DMS153 (cell line): Measurements from ENCODE around the gene ANO9.

Source experiments
- DNase-seq: peaks from one replicate; lab custom pipeline; 2025; lab: John Stamatoyannopoulos, UW

The ANO9 gene, protein sequence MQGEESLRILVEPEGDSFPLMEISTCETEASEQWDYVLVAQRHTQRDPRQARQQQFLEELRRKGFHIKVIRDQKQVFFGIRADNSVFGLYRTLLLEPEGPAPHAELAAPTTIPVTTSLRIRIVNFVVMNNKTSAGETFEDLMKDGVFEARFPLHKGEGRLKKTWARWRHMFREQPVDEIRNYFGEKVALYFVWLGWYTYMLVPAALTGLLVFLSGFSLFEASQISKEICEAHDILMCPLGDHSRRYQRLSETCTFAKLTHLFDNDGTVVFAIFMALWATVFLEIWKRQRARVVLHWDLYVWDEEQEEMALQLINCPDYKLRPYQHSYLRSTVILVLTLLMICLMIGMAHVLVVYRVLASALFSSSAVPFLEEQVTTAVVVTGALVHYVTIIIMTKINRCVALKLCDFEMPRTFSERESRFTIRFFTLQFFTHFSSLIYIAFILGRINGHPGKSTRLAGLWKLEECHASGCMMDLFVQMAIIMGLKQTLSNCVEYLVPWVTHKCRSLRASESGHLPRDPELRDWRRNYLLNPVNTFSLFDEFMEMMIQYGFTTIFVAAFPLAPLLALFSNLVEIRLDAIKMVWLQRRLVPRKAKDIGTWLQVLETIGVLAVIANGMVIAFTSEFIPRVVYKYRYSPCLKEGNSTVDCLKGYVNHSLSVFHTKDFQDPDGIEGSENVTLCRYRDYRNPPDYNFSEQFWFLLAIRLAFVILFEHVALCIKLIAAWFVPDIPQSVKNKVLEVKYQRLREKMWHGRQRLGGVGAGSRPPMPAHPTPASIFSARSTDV

DNA sequence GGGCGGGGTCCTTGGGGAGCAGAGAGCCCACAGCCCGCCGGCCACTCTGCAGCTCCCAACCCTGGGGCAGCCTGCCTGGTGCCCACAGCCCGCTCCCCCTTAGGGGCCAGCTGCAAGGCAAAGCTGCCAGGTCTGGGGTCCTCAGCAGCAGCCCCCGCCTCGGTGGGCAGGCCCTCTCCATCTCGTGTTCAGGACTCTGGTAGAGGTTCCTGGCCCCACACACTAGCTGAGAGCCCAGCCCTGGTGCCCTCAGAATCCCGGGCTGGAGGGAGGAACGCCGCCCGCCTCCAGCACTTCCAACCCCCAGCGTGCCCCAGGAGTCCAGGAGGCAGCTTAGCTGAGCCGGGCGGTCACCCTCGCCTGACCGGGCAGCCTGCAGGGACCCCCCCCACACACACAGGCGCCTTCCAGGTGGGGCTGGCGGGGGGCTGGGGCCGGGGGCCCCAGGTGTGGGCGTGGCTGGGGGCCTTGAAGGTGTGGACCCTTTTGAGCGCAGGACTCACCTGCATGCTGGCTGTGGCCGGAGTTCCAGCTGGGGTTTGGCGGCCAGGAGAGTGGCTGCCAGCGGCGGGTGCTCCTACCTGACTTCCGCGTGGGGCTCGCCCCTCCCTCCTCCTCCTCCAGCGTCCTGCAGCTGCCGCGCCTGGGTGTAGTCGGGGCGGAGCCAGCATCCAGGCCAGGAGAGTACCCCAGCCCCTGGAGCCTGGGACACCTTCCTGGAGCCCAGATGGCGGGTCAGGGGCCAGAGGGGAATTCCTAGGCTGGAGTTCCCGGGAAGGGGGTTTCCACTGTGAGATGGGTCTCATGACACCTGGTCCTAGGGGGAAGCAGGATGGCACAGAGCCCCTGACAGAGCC is at the start of gene ANO9:
ANO9 (minus strand) TSS at position 594 of the 857 bp plus-strand sequence; CDS start at position 509, 85 bp downstream.
- DNase-seq = peak; percentile 73

GRCh38 chr11:491358-491757 is 49.5 kb upstream of the ANO9 start:
- DNase-seq = no peak

DNA sequence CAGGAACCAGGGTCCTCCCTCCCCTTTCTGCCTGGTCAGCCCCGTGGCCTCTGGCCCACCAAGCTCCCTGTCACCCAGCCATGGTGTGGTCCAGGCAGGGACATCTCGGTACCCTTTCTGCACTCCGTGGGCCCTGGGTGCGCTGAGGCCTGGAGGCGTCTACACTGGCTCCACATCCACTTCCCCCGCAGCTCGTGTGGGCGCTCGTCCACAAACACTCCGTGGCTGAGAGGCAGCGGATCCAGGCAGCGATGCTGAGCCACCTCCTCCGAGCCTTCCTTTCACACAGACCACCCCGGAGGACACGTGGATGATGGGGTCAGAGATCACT is 49.1 kb upstream of the ANO9 start:
- no peak for DNase-seq

DNA sequence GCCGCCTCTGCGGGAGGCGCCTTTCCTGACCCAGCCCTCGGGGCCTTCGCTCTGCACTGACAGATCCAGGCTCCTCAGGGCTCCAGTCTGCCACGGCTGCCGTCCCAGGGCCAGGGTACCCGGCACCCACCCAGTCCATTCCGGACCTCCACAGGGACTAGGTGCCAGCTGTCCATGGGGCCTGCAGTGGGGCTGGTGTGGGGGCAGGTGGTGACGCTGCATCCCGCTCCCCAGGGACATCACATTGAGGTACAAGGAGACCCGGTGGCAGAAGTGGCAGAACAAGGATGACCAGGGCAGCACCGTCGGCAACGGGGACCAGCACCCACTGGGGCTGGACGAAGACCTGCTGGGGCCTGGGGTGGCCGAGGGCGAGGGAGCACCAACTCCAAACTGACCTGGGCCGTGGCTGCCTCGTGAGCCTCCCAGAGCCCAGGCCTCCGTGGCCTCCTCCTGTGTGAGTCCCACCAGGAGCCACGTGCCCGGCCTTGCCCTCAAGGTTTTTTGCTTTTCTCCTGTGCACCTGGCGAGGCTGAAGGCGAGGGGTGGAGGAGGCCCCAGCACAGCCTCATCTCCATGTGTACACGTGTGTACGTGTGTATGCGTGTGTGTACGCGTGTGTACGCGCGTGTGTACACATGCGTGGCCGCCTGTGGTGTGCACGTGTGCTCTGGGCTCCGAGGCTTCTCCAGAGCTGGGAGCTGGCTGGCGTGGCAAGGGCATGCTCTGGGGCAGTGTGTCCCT is 48.5 kb upstream of the ANO9 start:
- DNase-seq = no peak

GRCh38 chr11:489610-490185 is 47.9 kb upstream of the ANO9 start:
- no peak for DNase-seq

GRCh38 chr11:488992-489391 is 47.2 kb upstream of the ANO9 start:
- no peak for DNase-seq

DNA sequence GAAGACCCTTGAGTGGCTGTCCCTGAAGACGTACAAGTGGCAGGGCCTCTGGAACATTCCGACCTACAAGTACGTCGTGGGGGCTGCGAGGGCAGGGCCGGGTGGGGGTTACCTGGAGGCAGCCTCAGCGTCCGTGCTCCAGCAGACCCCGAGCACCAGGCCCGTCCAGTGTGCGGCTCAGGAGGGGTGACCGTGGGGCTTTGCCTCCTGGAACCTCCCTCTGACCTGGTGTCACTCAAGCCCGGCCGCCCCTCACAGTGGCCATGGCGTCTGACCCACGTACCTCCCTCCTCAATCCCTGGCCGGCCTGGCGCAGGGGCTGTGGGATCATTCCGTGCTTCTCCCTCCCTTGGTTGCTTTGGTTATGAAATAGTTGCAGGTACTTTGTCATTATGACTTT is 46.8 kb upstream of the ANO9 start:
- no peak for DNase-seq

DNA sequence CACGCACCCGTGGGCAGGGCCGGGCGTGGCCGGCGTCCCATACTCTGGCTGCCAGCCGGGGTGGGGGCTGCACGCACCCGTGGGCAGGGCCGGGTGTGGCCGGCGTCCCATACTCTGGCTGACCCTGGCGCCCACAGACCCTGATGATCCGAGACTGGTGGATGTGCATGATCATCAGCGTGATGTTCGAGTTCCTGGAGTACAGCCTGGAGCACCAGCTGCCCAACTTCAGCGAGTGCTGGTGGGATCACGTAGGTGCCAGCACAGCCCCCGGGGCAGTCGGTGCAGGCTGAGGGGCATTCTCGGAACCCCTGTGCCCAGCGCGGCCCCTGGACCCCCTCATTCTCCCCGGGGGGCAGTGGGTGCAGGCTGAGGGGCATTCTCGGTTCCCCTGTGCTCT is 46.3 kb upstream of the ANO9 start:
- DNase-seq = no peak

DNA sequence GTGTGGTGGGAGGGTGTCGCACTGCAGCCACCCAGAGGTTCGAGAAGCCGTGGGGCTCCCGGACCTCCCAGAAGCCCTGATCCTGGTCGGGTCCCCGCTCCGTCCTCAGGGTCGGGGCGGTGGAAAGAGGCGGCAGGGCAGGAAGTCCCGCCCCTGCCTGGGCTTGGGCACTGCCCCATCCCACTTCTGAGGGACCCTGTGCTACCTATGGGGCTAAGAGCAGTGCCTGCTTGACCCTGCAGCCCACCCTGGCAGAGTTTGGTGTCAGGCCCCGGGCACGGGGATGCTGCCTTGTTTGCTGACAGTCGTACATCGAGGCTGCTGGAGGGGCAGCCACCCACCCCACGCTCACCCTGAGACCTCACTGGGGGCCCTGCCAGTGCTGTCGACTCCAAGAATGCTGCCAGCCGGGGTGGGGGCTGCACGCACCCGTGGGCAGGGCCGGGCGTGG is 45.8 kb upstream of the ANO9 start:
- no peak for DNase-seq

GRCh38 chr11:486189-486588 is 44.4 kb upstream of the ANO9 start:
- DNase-seq = no peak

DNA sequence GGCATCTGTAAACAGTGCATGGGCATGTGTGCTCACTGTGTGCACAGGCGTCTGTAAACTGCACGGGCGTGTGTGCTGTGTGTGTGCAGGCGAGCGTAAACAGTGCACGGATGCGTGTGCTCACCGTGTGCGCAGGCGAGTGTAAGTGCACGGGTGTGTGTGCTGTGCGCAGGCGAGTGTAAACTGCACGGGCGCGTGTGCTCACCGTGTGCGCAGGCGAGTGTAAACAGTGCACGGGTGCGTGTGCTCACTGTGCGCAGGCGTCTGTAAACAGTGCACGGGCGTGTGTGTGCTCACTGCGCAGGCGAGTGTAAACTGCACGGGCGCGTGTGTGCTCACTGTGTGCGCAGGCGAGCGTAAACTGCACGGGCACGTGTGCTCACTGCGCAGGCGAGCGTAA is 42.8 kb upstream of the ANO9 start:
- no peak for DNase-seq

GRCh38 chr11:479311-479710 is 37.5 kb upstream of the ANO9 start:
- no peak for DNase-seq

DNA sequence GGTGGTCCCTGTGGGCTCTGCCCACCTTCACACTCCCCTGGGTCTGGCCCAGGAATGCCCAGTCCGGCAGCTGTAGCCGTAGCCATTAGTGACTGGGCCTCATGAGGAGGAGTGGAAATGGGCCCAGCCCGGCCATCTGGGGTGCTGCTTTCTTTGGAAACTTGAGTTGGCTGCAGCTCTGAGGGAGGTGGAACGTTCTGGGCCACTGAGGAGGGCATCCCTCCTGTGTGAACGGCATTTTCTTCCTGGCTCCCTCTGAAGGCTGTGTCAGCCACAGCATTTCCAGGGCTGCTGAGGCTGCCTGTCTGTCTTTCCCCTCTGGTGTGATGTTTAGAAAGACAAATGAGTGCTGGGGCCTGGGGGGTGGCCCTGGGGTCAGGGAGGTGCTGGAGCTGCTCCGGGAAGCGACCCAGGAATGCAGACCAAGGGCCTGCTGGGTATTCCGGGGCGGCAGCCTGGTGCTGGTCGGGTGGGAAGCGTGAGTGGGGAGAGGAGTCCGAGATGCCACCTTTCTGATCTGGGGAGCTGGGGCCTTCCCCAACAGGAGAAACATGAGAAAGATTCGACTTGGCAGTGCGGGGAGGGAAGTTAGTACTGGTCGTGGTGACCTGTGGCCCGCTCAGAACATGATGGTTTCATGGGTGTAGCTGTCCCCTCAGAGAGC is 35.4 kb upstream of the ANO9 start:
- no peak for DNase-seq

- DNase-seq = no peak
These were observed 34.6 kb upstream of the ANO9 start for GRCh38 chr11:476416-476815.

DNA sequence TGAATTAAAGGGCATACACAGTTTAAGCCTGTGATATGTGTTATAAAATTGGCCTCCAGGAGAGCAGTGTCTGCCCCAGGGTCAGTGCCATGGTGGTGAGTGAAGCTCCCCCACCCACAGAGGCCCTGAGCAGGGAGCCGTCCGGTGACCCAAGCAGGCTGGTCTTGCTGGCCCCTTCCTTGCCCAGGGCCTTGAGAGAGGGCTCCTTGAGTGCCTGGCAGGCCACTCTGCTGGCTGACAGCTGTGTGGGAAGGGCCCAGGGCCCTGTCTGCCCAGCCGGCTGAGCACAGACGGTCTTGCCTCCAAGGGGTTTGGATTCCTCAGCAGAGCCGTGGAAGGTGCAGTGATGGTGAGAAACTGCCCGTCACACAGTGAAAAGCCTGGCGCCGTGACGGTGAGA is 34.1 kb upstream of the ANO9 start:
- DNase-seq = no peak

- no peak for DNase-seq
These were observed 33.2 kb upstream of the ANO9 start for GRCh38 chr11:474914-475506.

GRCh38 chr11:473962-474785 is 32.4 kb upstream of the ANO9 start:
- DNase-seq = no peak

DNA sequence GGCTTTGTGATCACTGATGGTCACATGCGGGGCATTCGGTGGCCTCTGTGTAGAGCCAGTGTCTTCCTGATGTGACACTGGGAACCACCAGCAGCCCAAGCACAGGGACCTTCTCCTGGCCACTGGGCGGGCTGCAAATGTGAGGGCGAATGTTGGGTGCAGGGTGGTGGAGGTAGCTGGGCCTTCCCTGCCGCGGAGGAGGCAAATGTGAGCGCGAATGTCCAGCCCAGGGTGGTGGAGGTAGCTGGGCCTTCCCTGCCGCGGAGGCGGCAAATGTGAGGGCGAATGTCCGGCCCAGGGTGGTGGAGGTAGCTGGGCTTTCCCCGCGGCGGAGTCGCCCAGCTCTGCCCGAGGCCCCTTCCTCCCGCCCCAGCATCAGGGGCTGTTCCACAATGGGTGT is 31.6 kb upstream of the ANO9 start:
- no peak for DNase-seq

GRCh38 chr11:472816-473215 is 31.0 kb upstream of the ANO9 start:
- DNase-seq = no peak

DNA sequence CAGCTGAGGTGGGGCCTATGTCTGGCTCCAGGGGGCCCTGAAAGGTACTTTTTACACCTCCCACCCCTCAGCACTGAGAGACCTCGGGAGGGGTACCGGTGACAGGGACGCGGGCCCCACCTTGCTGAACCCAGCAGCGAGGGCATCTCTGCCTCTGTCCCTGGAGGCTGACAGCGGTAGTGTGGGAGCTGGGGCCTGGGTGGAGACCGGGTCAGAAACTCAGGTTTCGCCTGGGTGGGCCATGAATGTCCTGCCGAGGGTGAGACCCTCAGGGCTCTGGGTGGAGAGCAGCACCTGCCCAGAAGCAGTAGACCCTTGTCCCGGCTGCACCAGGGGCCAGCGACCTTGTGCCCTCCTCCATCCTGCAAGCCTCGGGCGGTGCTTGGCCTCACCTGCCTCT is 30.5 kb upstream of the ANO9 start:
- no peak for DNase-seq
